IMR-90 (cell line): ENCODE results near the gene HSPH1. TPM values are rescaled to one million over a fixed set of nuclear protein-coding genes. Genes with fewer than 3 reads are reported as not detected.

ENCODE experiments used
- ATAC-seq: fragments of 200-7000 bp; cut with Tn5 transposase; 2 replicates; pipeline ENCODE4 v1.9.1; 2020; ENCODE audit warnings: low read depth, mild to moderate bottlenecking, moderate library complexity
- BruUV-seq: library from RNA; stranded (reverse); fragments of 400-500 nt; replicated peaks from 2 replicates; lab custom pipeline; 2021; lab: Mats Ljungman, UMichigan
- CTCF ChIA-PET: fragments of 300-600 bp; formaldehyde crosslinking; extraction: SDS; loops from one replicate; lab custom pipeline; 2021; ENCODE audit warnings: antibody characterized with exemption; lab: Yijun Ruan, JAX
- POLR2A ChIA-PET: fragments of 300-600 bp; sonication (Branson Sonifier 250); formaldehyde crosslinking; loops from one replicate; lab custom pipeline; 2022; ENCODE audit warnings: antibody characterized with exemption; ENCODE audit not compliant: unreplicated experiment; lab: Charles Lee
- DNase-seq: peaks from one replicate; pipeline ENCODE4 v3.0.0; 2013
- H2AFZ ChIP-seq: replicated peaks from 2 replicates; pipeline ENCODE3; 2013; ENCODE audit warnings: low read length, mild to moderate bottlenecking; ENCODE audit not compliant: poor library complexity
- H2AK5ac ChIP-seq: 2 replicates; pipeline ENCODE4 v1.6.1; 2013; ENCODE audit warnings: low read depth, low read length, inconsistent platforms
- H2AK9ac ChIP-seq: replicated peaks from 2 replicates; pipeline ENCODE3; 2013; ENCODE audit warnings: mild to moderate bottlenecking, low read depth, low read length, moderate library complexity; ENCODE audit not compliant: poor library complexity
- H2BK120ac ChIP-seq: 2 replicates; pipeline ENCODE4 v1.6.1; 2013; ENCODE audit warnings: low read depth, low read length, inconsistent platforms
- H2BK15ac ChIP-seq: 3 replicates; pipeline ENCODE4 v1.6.1; 2013; ENCODE audit warnings: low read depth, low read length, inconsistent platforms
- H2BK20ac ChIP-seq: 2 replicates; pipeline ENCODE4 v1.6.1; 2013; ENCODE audit warnings: low read depth, mild to moderate bottlenecking, inconsistent platforms, low read length, moderate library complexity
- H2BK5ac ChIP-seq: 2 replicates; pipeline ENCODE4 v1.6.1; 2013; ENCODE audit warnings: mild to moderate bottlenecking, low read depth, low read length, inconsistent platforms; ENCODE audit not compliant: poor library complexity, severe bottlenecking
- H3K14ac ChIP-seq: replicated peaks from 2 replicates; pipeline ENCODE4 v1.6.1; 2013; ENCODE audit warnings: low read depth, low read length, inconsistent platforms
- H3K18ac ChIP-seq: 2 replicates; pipeline ENCODE4 v1.6.1; 2013; ENCODE audit warnings: low read depth, low read length, control low read depth
- H3K23ac ChIP-seq: 2 replicates; pipeline ENCODE4 v1.6.1; 2013; ENCODE audit warnings: low read depth, low read length, inconsistent platforms
- H3K27ac ChIP-seq: 2 replicates; pipeline ENCODE4 v1.5.1; 2013; ENCODE audit warnings: mild to moderate bottlenecking, control low read depth, low read length; ENCODE audit not compliant: insufficient read depth
- H3K27me3 ChIP-seq: 2 replicates; pipeline ENCODE4 v1.6.1; 2013; ENCODE audit warnings: low read length; ENCODE audit not compliant: control insufficient read depth, insufficient read depth
- H3K36me3 ChIP-seq: 2 replicates; pipeline ENCODE4 v1.6.1; 2013; ENCODE audit warnings: low read length, mixed read lengths; ENCODE audit not compliant: control insufficient read depth, insufficient read depth
- H3K4ac ChIP-seq: 2 replicates; pipeline ENCODE4 v1.6.1; 2013; ENCODE audit warnings: low read depth, low read length, inconsistent platforms
- H3K4me1 ChIP-seq: 2 replicates; pipeline ENCODE4 v1.6.1; 2013; ENCODE audit warnings: low read length, mixed read lengths; ENCODE audit not compliant: control insufficient read depth, insufficient read depth
- H3K4me2 ChIP-seq: 2 replicates; pipeline ENCODE4 v1.6.1; 2013; ENCODE audit warnings: low read depth, mild to moderate bottlenecking, control low read depth, low read length, moderate library complexity
- H3K4me3 ChIP-seq: 2 replicates; pipeline ENCODE4 v1.5.1; 2013; ENCODE audit warnings: low read depth, mild to moderate bottlenecking, control low read depth, low read length, moderate library complexity; ENCODE audit not compliant: insufficient read depth
- H3K56ac ChIP-seq: 2 replicates; pipeline ENCODE4 v1.6.1; 2013; ENCODE audit warnings: low read length, inconsistent platforms; ENCODE audit not compliant: insufficient read depth; ENCODE audit errors: extremely low read depth
- H3K79me1 ChIP-seq, 2 experiments: 2 replicates each; pipeline ENCODE4 v1.6.1; 2013; ENCODE audit warnings: low read length in 2 of 2, inconsistent platforms in 1 of 2, low read depth in 1 of 2
- H3K9ac ChIP-seq: 2 replicates; pipeline ENCODE4 v1.6.1; 2013; ENCODE audit warnings: low read depth, low read length, control low read depth
- H3K9me1 ChIP-seq: 2 replicates; pipeline ENCODE4 v1.6.1; 2013; ENCODE audit warnings: low read length, inconsistent platforms; ENCODE audit not compliant: insufficient read depth
- H3K9me3 ChIP-seq: 2 replicates; pipeline ENCODE4 v1.6.1; 2013; ENCODE audit warnings: low read length; ENCODE audit not compliant: control insufficient read depth, insufficient read depth
- H4K20me1 ChIP-seq: 2 replicates; pipeline ENCODE4 v1.6.1; 2013; ENCODE audit warnings: low read length, inconsistent platforms; ENCODE audit not compliant: insufficient read depth
- H4K5ac ChIP-seq: 2 replicates; pipeline ENCODE4 v1.6.1; 2013; ENCODE audit warnings: mild to moderate bottlenecking, low read depth, low read length, control low read depth
- H4K8ac ChIP-seq, 2 experiments: 2 replicates each; pipeline ENCODE4 v1.6.1; 2013; ENCODE audit warnings: low read depth in 2 of 2, low read length in 2 of 2, control low read depth in 1 of 2, inconsistent platforms in 1 of 2
- H4K91ac ChIP-seq: 2 replicates; pipeline ENCODE4 v1.6.1; 2013; ENCODE audit warnings: low read depth, low read length, inconsistent platforms; ENCODE audit not compliant: insufficient read depth
- CHD1 ChIP-seq: IDR thresholded peaks from 2 replicates; pipeline ENCODE4 v1.6.1; 2012; ENCODE audit warnings: low read depth, low read length, improper control_type of control experiment
- RCOR1 ChIP-seq: IDR thresholded peaks from 2 replicates; pipeline ENCODE4 v1.6.1; 2012; ENCODE audit warnings: mild to moderate bottlenecking, low read length, improper control_type of control experiment; ENCODE audit not compliant: insufficient replicate concordance
- RFX5 ChIP-seq: IDR thresholded peaks from 2 replicates; pipeline ENCODE4 v1.8.0; 2012; ENCODE audit warnings: low read depth, mild to moderate bottlenecking, low read length, moderate library complexity
- WGBS, 2 experiments: methylation state at CpG; one replicate each; pipeline versions ENCODE4 v1.1.5 to v1.1.7; 2013; ENCODE audit warnings: missing lambda C conversion rate in 2 of 2; ENCODE audit not compliant: insufficient read length in 1 of 2; ENCODE audit errors: extremely low coverage in 2 of 2; 5-methylcytosine and 5-hydroxymethylcytosine counted together
- dilution Hi-C: fragments of 300-500 bp; cut with HindIII; formaldehyde crosslinking; loops from one replicate; pipeline ENCODE4 v1.14.3; 2018; ENCODE audit warnings: low sequenced_read_pairs; ENCODE audit not compliant: unreplicated experiment
- in situ Hi-C: fragments of 300-500 bp; cut with MboI; formaldehyde crosslinking; loops from 3 replicates; pipeline ENCODE4 v1.14.3; 2019; ENCODE audit warnings: low sequenced_read_pairs, inconsistent platforms, mixed read lengths
- intact Hi-C: fragments of 100-400 bp; cut with micrococcal nuclease; formaldehyde crosslinking; loops from 2 replicates; pipeline ENCODE4 v1.10.0; 2022
- polyA plus RNA-seq, 3 experiments: library from polyadenylated mRNA; depleted of rRNA; stranded (reverse); fragments of >200 nt; gene quantifications; 2 replicates each; pipeline ENCODE4 v1.2.3, GENCODE V29; 2012; ENCODE audit warnings: low replicate concordance in 1 of 3
- total RNA-seq: library from RNA; depleted of rRNA; stranded (reverse); fragments of >200 nt; gene quantifications from 2 replicates; pipeline ENCODE4 v1.2.3, GENCODE V29; 2012
- TF ChIP-seq, protein P1 (sequence below): fragments of 150-350 bp; IDR thresholded peaks from 2 replicates; pipeline ENCODE4 v1.6.1; 2016; ENCODE audit warnings: low read depth, mild to moderate bottlenecking, low read length, moderate library complexity, borderline replicate concordance
- TF ChIP-seq, protein P2 (sequence below): conservative IDR thresholded peaks from 2 replicates; pipeline ENCODE4 v1.5.1; 2012; ENCODE audit warnings: mild to moderate bottlenecking, low read depth, low read length, improper control_type of control experiment

HSPH1 gene
- total and polyA plus RNA-seq, 2 of the 4 experiments (the other 2 are of a cell fraction): 36.8 to 40.3 TPM

DNA sequence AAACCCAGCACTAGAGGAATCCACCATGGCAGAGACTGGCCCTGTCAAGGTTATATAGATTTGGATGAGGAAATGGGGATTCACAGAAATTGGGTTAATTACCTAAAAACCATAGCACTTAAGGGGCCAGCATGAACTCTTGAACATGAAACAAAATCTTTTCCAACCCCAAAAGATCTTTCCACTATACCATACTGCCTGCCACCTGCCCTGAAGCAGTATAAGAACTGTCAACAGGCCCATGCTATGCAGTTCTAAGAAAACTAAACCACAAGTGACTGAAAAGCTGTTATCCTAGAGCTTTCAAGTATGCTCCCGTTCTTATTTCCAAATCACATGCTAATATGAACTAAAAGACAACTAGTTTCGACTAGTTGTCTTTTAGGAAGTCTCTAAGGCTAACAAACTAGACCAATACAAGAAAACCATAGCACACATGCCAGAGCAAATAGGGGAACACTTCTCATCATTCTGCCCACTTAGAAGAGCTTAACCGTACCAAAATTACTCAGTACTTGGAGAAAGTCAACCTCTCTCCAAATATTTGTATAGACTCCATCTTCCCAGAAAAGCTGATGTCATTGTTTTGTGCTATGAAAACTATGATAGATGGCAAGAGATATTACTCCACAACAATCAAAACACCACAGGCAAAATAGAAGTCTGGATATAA, 27.5 kb downstream of the HSPH1 start:
- CTCF ChIA-PET: no interaction called here
- H3K14ac ChIP-seq: no peak overlapping the region

More for the DNA sequence above, 27.5 kb downstream of the HSPH1 start:
- no peaks in the 10 kb centered on the region for H3K9me3 ChIP-seq
- H2BK15ac ChIP-seq: no peak overlapping the region
- H2BK20ac ChIP-seq: no peak overlapping the region
- H3K4me3 ChIP-seq: no peak overlapping the region
- H3K36me3 ChIP-seq: peaks cover 21% of the 10 kb centered on the region
- no peaks in the 10 kb centered on the region for H3K79me1 ChIP-seq
- no peak overlapping the region for H3K9ac ChIP-seq
- no peak overlapping the region for H3K27ac ChIP-seq
- peaks cover 2% of the 10 kb centered on the region; the same call in 1 of the 2 replicates for H3K4me1 ChIP-seq
- no peak overlapping the region for H3K4me2 ChIP-seq
- no peak overlapping the region for H2AK5ac ChIP-seq
- POLR2A ChIA-PET: no interaction called here
- in situ Hi-C loops (no loop called here), intact Hi-C loops (loop anchor here (10.0 kb wide), 1 partner anchor 249 kb away; no protein-coding TSS in a partner anchor), dilution Hi-C loops (no loop called here)
- no peak overlapping the region for H3K56ac ChIP-seq
- H4K5ac ChIP-seq: no peak overlapping the region
- H3K18ac ChIP-seq: no peak overlapping the region
- no peak overlapping the region for H2AK9ac ChIP-seq
- no TSS peak for BruUV-seq
- no CpG with 5 or more reads among the region's 3 CpGs for WGBS, 2 experiments
- H3K27me3 ChIP-seq: peaks cover 8% of the 10 kb centered on the region; the same call in 1 of the 2 replicates
- H2BK120ac ChIP-seq: no peak overlapping the region
- no peak overlapping the region for H4K8ac ChIP-seq
- H4K20me1 ChIP-seq: 0 out of 2 replicates have a peak, but pooled peaks cover 2% of the 10 kb centered on the region
- H2AFZ ChIP-seq: no peak overlapping the region
- no peak overlapping the region for H2BK5ac ChIP-seq
- no peak for DNase-seq
- no peaks in the 10 kb centered on the region for H3K9me1 ChIP-seq
- H4K91ac ChIP-seq: no peak overlapping the region
- peak; percentile 45; the same call in 1 of the 2 replicates for ATAC-seq
- no peak overlapping the region for H3K4ac ChIP-seq
- H3K23ac ChIP-seq: no peak overlapping the region
- TF ChIP-seq, protein P1, sequence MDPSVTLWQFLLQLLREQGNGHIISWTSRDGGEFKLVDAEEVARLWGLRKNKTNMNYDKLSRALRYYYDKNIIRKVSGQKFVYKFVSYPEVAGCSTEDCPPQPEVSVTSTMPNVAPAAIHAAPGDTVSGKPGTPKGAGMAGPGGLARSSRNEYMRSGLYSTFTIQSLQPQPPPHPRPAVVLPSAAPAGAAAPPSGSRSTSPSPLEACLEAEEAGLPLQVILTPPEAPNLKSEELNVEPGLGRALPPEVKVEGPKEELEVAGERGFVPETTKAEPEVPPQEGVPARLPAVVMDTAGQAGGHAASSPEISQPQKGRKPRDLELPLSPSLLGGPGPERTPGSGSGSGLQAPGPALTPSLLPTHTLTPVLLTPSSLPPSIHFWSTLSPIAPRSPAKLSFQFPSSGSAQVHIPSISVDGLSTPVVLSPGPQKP: no peak
- TF ChIP-seq RCOR1: no peak
- TF ChIP-seq RFX5: no peak
- TF ChIP-seq, protein P2, sequence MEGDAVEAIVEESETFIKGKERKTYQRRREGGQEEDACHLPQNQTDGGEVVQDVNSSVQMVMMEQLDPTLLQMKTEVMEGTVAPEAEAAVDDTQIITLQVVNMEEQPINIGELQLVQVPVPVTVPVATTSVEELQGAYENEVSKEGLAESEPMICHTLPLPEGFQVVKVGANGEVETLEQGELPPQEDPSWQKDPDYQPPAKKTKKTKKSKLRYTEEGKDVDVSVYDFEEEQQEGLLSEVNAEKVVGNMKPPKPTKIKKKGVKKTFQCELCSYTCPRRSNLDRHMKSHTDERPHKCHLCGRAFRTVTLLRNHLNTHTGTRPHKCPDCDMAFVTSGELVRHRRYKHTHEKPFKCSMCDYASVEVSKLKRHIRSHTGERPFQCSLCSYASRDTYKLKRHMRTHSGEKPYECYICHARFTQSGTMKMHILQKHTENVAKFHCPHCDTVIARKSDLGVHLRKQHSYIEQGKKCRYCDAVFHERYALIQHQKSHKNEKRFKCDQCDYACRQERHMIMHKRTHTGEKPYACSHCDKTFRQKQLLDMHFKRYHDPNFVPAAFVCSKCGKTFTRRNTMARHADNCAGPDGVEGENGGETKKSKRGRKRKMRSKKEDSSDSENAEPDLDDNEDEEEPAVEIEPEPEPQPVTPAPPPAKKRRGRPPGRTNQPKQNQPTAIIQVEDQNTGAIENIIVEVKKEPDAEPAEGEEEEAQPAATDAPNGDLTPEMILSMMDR: no peak
- no peak for TF ChIP-seq CHD1
